Neural progenitor cell (in vitro differentiated cells): Measurements from ENCODE around the gene ABCC1.

ENCODE experiments used
- CTCF ChIP-seq: fragments of 200-600 bp; sonication (generic); IDR thresholded peaks from 2 replicates; pipeline ENCODE4 v1.5.1; 2017; ENCODE audit warnings: antibody characterized with exemption, mild to moderate bottlenecking
- EZH2 ChIP-seq: fragments of 200-600 bp; sonication (generic); IDR thresholded peaks from 2 replicates; pipeline ENCODE4 v1.6.1; 2017; ENCODE audit warnings: antibody characterized with exemption, mild to moderate bottlenecking, moderate library complexity
- EZH2phosphoT487 ChIP-seq: fragments of 200-600 bp; sonication (generic); IDR thresholded peaks from 2 replicates; pipeline ENCODE4 v1.6.1; 2017; ENCODE audit warnings: antibody characterized with exemption

- TF ChIP-seq EZH2, result no peak
- no peak for TF ChIP-seq CTCF
- no peak for TF ChIP-seq EZH2phosphoT487
Measured at GRCh38 chr16:16050106-16050505, 100.7 kb downstream of the ABCC1 start.
